HG02884 (cell line): ENCODE measurements around the gene PARD3.

Experiments used
- ATAC-seq: cut with Tn5 transposase; IDR thresholded peaks from one replicate; pipeline ENCODE4 v1.9.1; 2021; ENCODE audit warnings: mild to moderate bottlenecking, moderate library complexity; ENCODE audit not compliant: unreplicated experiment

PARD3 gene

GRCh38 chr10:34181553-34182300 is 633.4 kb downstream of the PARD3 start:
- ATAC-seq = no peak

- ATAC-seq = no peak
Measured at GRCh38 chr10:34180749-34181148, 634.3 kb downstream of the PARD3 start.

- ATAC-seq = no peak
Measured at GRCh38 chr10:34179280-34179679, 635.8 kb downstream of the PARD3 start.

- no peak for ATAC-seq
Measured at GRCh38 chr10:34178756-34179155, 636.3 kb downstream of the PARD3 start.

GRCh38 chr10:34178196-34178595 is 636.9 kb downstream of the PARD3 start:
- ATAC-seq = no peak

- no peak for ATAC-seq
Measured at GRCh38 chr10:34177445-34177844, 637.7 kb downstream of the PARD3 start.

GRCh38 chr10:34176351-34176750 is 638.7 kb downstream of the PARD3 start:
- no peak for ATAC-seq

GRCh38 chr10:34175121-34175520 is 640.0 kb downstream of the PARD3 start:
- ATAC-seq = no peak

- ATAC-seq = no peak
Measured at GRCh38 chr10:34172936-34173533, 642.1 kb downstream of the PARD3 start.

GRCh38 chr10:34171957-34172527 is 643.1 kb downstream of the PARD3 start:
- no peak for ATAC-seq

- ATAC-seq = no peak
Measured at GRCh38 chr10:34169677-34170076, 645.4 kb downstream of the PARD3 start.

- no peak for ATAC-seq
Measured at GRCh38 chr10:34169131-34169530, 646.0 kb downstream of the PARD3 start.

- no peak for ATAC-seq
Measured at GRCh38 chr10:34168439-34168838, 646.7 kb downstream of the PARD3 start.

GRCh38 chr10:34166823-34167222 is 648.3 kb downstream of the PARD3 start:
- no peak for ATAC-seq

GRCh38 chr10:34166354-34166753 is 648.7 kb downstream of the PARD3 start:
- ATAC-seq = no peak

GRCh38 chr10:34164029-34164428 is 651.1 kb downstream of the PARD3 start:
- ATAC-seq = no peak

GRCh38 chr10:34163075-34163905 is 651.8 kb downstream of the PARD3 start:
- no peak for ATAC-seq

GRCh38 chr10:34161777-34162370 is 653.2 kb downstream of the PARD3 start:
- ATAC-seq = no peak

- ATAC-seq = no peak
Measured at GRCh38 chr10:34160595-34160994, 654.5 kb downstream of the PARD3 start.

- no peak for ATAC-seq
Measured at GRCh38 chr10:34157501-34157900, 657.6 kb downstream of the PARD3 start.
